GM23338 (cell line): ENCODE data around the gene CSGALNACT2. TPM values are rescaled to one million over a fixed set of nuclear protein-coding genes. Genes with fewer than 3 reads are reported as not detected.

Experiments
- ATAC-seq: fragments of 200-7000 bp; cut with Tn5 transposase; 3 replicates; pipeline ENCODE4 v1.9.1; 2020
- DNase-seq: peaks from one replicate; pipeline ENCODE4 v3.0.0-alpha.2; 2015; ENCODE audit warnings: low spot score
- H2AFZ ChIP-seq: fragments of 200-600 bp; sonication (generic); 2 replicates; pipeline ENCODE4 v1.8.0; 2016; ENCODE audit warnings: antibody characterized with exemption, mild to moderate bottlenecking, moderate library complexity
- H3F3A ChIP-seq: fragments of 200-600 bp; sonication (generic); replicated peaks from 2 replicates; pipeline ENCODE4 v1.8.0; 2017; ENCODE audit warnings: antibody characterized with exemption, mixed run types, low read depth
- H3K27ac ChIP-seq: fragments of 200-600 bp; sonication (generic); 2 replicates; pipeline ENCODE4 v1.6.1; 2016; ENCODE audit warnings: low read depth
- H3K27me3 ChIP-seq: fragments of 200-600 bp; sonication (generic); 2 replicates; pipeline ENCODE4 v1.8.0; 2016; ENCODE audit warnings: mild to moderate bottlenecking, mixed run types, moderate library complexity; ENCODE audit not compliant: insufficient read depth
- H3K36me3 ChIP-seq: fragments of 200-600 bp; sonication (generic); 2 replicates; pipeline ENCODE4 v1.8.0; 2016; ENCODE audit warnings: mild to moderate bottlenecking; ENCODE audit not compliant: insufficient read depth
- H3K4me1 ChIP-seq: fragments of 200-600 bp; sonication (generic); 2 replicates; pipeline ENCODE4 v1.8.0; 2016; ENCODE audit warnings: mild to moderate bottlenecking, moderate library complexity; ENCODE audit not compliant: insufficient read depth
- H3K4me2 ChIP-seq: fragments of 200-600 bp; sonication (generic); 2 replicates; pipeline ENCODE4 v1.7.1; 2017; ENCODE audit warnings: mixed run types
- H3K4me3 ChIP-seq: fragments of 200-600 bp; sonication (generic); 2 replicates; pipeline ENCODE4 v1.6.1; 2016; ENCODE audit warnings: mixed run types
- H3K79me2 ChIP-seq: fragments of 200-600 bp; sonication (generic); replicated peaks from 2 replicates; pipeline ENCODE4 v1.8.0; 2017; ENCODE audit warnings: mild to moderate bottlenecking; ENCODE audit not compliant: insufficient read depth
- H3K9me2 ChIP-seq: fragments of 200-600 bp; sonication (generic); 2 replicates; pipeline ENCODE4 v1.8.0; 2017; ENCODE audit not compliant: insufficient read depth
- H4K20me1 ChIP-seq: fragments of 200-600 bp; sonication (generic); replicated peaks from 2 replicates; pipeline ENCODE4 v1.8.0; 2017; ENCODE audit warnings: mild to moderate bottlenecking; ENCODE audit not compliant: insufficient read depth
- H3K27ac Mint-ChIP-seq: 2 replicates; pipeline ENCODE4 v1.8.0; 2020; ENCODE audit warnings: inconsistent platforms, mild to moderate bottlenecking, moderate library complexity, mixed read lengths
- H3K27me3 Mint-ChIP-seq: 3 replicates; pipeline ENCODE4 v1.8.0; 2022; ENCODE audit warnings: low read depth, mild to moderate bottlenecking, moderate library complexity, mixed read lengths, inconsistent platforms; ENCODE audit not compliant: insufficient read depth, poor library complexity
- H3K36me3 Mint-ChIP-seq: 3 replicates; pipeline ENCODE4 v1.8.0; 2021; ENCODE audit warnings: low read depth, mild to moderate bottlenecking, inconsistent platforms, moderate library complexity, mixed read lengths
- H3K4me1 Mint-ChIP-seq: 3 replicates; pipeline ENCODE4 v1.8.0; 2020; ENCODE audit warnings: mild to moderate bottlenecking, inconsistent platforms, mixed read lengths
- H3K4me3 Mint-ChIP-seq: 3 replicates; pipeline ENCODE4 v1.8.0; 2021; ENCODE audit warnings: moderate library complexity, mild to moderate bottlenecking, inconsistent platforms, mixed read lengths
- H3K9me3 Mint-ChIP-seq: 3 replicates; pipeline ENCODE4 v1.8.0; 2020; ENCODE audit warnings: moderate library complexity, mild to moderate bottlenecking, inconsistent platforms, mixed read lengths
- CREB1 ChIP-seq: fragments of 250-450 bp; sonication (Bioruptor Pico); IDR thresholded peaks from 2 replicates; pipeline ENCODE4 v1.5.0; 2020; ENCODE audit warnings: low read depth, mild to moderate bottlenecking, moderate library complexity
- EZH2 ChIP-seq: fragments of 200-600 bp; sonication (generic); IDR thresholded peaks from one replicate; pipeline ENCODE4 v1.8.0; 2017; ENCODE audit warnings: antibody characterized with exemption, mild to moderate bottlenecking, low read depth; ENCODE audit not compliant: unreplicated experiment
- EZH2phosphoT487 ChIP-seq: fragments of 200-600 bp; sonication (generic); IDR thresholded peaks from one replicate; pipeline ENCODE4 v1.8.1; 2018; ENCODE audit warnings: antibody characterized with exemption; ENCODE audit not compliant: unreplicated experiment
- JUNB ChIP-seq: IDR thresholded peaks from one replicate; pipeline ENCODE4 v1.6.1; 2016; ENCODE audit warnings: antibody characterized with exemption; ENCODE audit not compliant: unreplicated experiment
- NANOG ChIP-seq: IDR thresholded peaks from 2 replicates; pipeline ENCODE4 v1.6.1; 2016; ENCODE audit warnings: antibody characterized with exemption, borderline replicate concordance
- POLR2AphosphoS5 ChIP-seq: IDR thresholded peaks from 2 replicates; pipeline ENCODE4 v1.6.1; 2016; ENCODE audit warnings: antibody characterized with exemption, low read depth
- REST ChIP-seq: IDR thresholded peaks from one replicate; pipeline ENCODE4 v1.6.1; 2018; ENCODE audit warnings: antibody characterized with exemption; ENCODE audit not compliant: unreplicated experiment
- STAT1 ChIP-seq: IDR thresholded peaks from one replicate; pipeline ENCODE4 v1.6.1; 2016; ENCODE audit warnings: antibody characterized with exemption; ENCODE audit not compliant: unreplicated experiment
- ZNF114 ChIP-seq: fragments of 250-450 bp; sonication (Bioruptor Pico); IDR thresholded peaks from 2 replicates; pipeline ENCODE4 v1.5.0; 2020; ENCODE audit warnings: mild to moderate bottlenecking, moderate library complexity
- ZNF331 ChIP-seq: fragments of 250-450 bp; sonication (Bioruptor Pico); IDR thresholded peaks from 2 replicates; pipeline ENCODE4 v1.5.0; 2020; ENCODE audit warnings: low read depth, mild to moderate bottlenecking, moderate library complexity
- ZNF462 ChIP-seq: fragments of 250-450 bp; sonication (Bioruptor Pico); IDR thresholded peaks from 2 replicates; pipeline ENCODE4 v1.5.0; 2020; ENCODE audit warnings: mild to moderate bottlenecking, moderate library complexity
- polyA plus RNA-seq: library from polyadenylated mRNA; unstranded; fragments of >200 nt; fragmentation: Nextera tagmentation; extraction: Ambion mirVana; gene quantifications from 2 replicates; pipeline ENCODE4 v1.2.1, GENCODE V29; 2016
- total RNA-seq: library from RNA; depleted of rRNA; stranded (reverse); fragments of >200 nt; shearing (Covaris generic); gene quantifications from 2 replicates; pipeline ENCODE4 v1.2.3, GENCODE V29; 2014
- TF ChIP-seq, protein P1 (sequence below): IDR thresholded peaks from 2 replicates; pipeline ENCODE4 v1.6.1; 2016; ENCODE audit warnings: antibody characterized with exemption
- TF ChIP-seq, protein P2 (sequence below), 2 experiments: fragments of 200-600 bp in 1 of 2; sonication (generic) in 1 of 2; conservative IDR thresholded peaks; 2 replicates each; pipeline versions ENCODE4 v1.5.1 to v1.6.1; 2016 to 2017; ENCODE audit warnings: antibody characterized with exemption in 2 of 2, low read depth in 2 of 2, mild to moderate bottlenecking in 2 of 2, moderate library complexity in 1 of 2

CSGALNACT2 gene
- total and polyA plus RNA-seq, 2 experiments from 2014 or later: 3.0 to 4.6 TPM

- TF ChIP-seq NANOG (no peak), EZH2phosphoT487 (no peak)
Observed at GRCh38 chr10:43194266-43194665, 56.0 kb downstream of the CSGALNACT2 start (continued).

DNA sequence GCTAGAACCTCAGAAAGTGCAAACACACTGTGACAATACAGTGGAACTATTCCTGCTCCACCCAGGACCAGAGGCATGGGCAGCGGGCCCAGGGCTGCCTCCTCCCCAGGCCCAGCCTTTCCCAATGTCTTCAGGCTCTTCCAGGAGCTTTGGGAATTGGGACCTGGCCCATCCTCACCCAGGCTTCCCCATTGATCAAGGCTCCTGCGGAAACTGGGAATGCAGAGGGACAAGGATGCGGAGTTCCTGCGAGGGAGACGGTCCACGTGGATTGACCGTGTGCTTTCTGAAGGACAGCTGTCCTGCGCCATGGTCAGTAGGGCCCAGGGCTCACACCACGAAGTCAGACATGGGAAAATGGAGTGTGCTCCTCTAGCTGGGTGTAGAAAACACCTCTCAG, 56.6 kb downstream of the CSGALNACT2 start:
- no peaks in the 10 kb centered on the region for H3K9me2 ChIP-seq
- no peak overlapping the region for H3K4me3 ChIP-seq
- peaks cover 18% of the 10 kb centered on the region for H3K27me3 Mint-ChIP-seq
- H2AFZ ChIP-seq: no peak overlapping the region
- no peaks in the 10 kb centered on the region for H3K4me1 ChIP-seq
- H4K20me1 ChIP-seq: peaks cover 3% of the 10 kb centered on the region; the same call in 1 of the 2 replicates
- no peak overlapping the region for H3K27ac Mint-ChIP-seq
- H3K79me2 ChIP-seq: no peaks in the 10 kb centered on the region
- H3K4me3 Mint-ChIP-seq: no peak overlapping the region
- no peak overlapping the region for H3K4me2 ChIP-seq
- ATAC-seq (no peak), DNase-seq (no peak)
- no peaks in the 10 kb centered on the region for H3F3A ChIP-seq
- H3K4me1 Mint-ChIP-seq: peaks cover 5% of the 10 kb centered on the region; the same call in 2 of the 3 replicates
- TF ChIP-seq CREB1 (CRISPR knock-in tag): no peak
- TF ChIP-seq REST: no peak
- TF ChIP-seq NANOG: no peak
- TF ChIP-seq ZNF331 (CRISPR knock-in tag): no peak
- TF ChIP-seq POLR2AphosphoS5: no peak
- no peak for TF ChIP-seq EZH2
- TF ChIP-seq JUNB: no peak
- TF ChIP-seq ZNF114 (CRISPR knock-in tag): no peak
- no peak for TF ChIP-seq EZH2phosphoT487
- TF ChIP-seq ZNF462 (CRISPR knock-in tag): no peak
- no peak for TF ChIP-seq STAT1
- TF ChIP-seq, protein P1, sequence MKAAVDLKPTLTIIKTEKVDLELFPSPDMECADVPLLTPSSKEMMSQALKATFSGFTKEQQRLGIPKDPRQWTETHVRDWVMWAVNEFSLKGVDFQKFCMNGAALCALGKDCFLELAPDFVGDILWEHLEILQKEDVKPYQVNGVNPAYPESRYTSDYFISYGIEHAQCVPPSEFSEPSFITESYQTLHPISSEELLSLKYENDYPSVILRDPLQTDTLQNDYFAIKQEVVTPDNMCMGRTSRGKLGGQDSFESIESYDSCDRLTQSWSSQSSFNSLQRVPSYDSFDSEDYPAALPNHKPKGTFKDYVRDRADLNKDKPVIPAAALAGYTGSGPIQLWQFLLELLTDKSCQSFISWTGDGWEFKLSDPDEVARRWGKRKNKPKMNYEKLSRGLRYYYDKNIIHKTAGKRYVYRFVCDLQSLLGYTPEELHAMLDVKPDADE: no peak
- TF ChIP-seq, protein P2, sequence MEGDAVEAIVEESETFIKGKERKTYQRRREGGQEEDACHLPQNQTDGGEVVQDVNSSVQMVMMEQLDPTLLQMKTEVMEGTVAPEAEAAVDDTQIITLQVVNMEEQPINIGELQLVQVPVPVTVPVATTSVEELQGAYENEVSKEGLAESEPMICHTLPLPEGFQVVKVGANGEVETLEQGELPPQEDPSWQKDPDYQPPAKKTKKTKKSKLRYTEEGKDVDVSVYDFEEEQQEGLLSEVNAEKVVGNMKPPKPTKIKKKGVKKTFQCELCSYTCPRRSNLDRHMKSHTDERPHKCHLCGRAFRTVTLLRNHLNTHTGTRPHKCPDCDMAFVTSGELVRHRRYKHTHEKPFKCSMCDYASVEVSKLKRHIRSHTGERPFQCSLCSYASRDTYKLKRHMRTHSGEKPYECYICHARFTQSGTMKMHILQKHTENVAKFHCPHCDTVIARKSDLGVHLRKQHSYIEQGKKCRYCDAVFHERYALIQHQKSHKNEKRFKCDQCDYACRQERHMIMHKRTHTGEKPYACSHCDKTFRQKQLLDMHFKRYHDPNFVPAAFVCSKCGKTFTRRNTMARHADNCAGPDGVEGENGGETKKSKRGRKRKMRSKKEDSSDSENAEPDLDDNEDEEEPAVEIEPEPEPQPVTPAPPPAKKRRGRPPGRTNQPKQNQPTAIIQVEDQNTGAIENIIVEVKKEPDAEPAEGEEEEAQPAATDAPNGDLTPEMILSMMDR (conservative IDR thresholded peaks at IDR 0.05; ENCODE audit: low read depth in 2 of 2): no peak
- peaks cover 40% of the 10 kb centered on the region for H3K36me3 Mint-ChIP-seq
- no peaks in the 10 kb centered on the region; the same call in 1 of the 2 replicates for H3K36me3 ChIP-seq
- H3K27me3 ChIP-seq: no peaks in the 10 kb centered on the region
- no peaks in the 10 kb centered on the region for H3K9me3 Mint-ChIP-seq
- no peak overlapping the region for H3K27ac ChIP-seq
